GM20431 (cell line): Measurements from ENCODE around the gene MAML2.

Source experiments
- in situ Hi-C: fragments of 300-500 bp; cut with MseI, MboI; formaldehyde crosslinking; loops from one replicate; pipeline ENCODE4 v1.15.0; 2020; ENCODE audit warnings: low sequenced_read_pairs; ENCODE audit not compliant: unreplicated experiment

Gene MAML2

DNA sequence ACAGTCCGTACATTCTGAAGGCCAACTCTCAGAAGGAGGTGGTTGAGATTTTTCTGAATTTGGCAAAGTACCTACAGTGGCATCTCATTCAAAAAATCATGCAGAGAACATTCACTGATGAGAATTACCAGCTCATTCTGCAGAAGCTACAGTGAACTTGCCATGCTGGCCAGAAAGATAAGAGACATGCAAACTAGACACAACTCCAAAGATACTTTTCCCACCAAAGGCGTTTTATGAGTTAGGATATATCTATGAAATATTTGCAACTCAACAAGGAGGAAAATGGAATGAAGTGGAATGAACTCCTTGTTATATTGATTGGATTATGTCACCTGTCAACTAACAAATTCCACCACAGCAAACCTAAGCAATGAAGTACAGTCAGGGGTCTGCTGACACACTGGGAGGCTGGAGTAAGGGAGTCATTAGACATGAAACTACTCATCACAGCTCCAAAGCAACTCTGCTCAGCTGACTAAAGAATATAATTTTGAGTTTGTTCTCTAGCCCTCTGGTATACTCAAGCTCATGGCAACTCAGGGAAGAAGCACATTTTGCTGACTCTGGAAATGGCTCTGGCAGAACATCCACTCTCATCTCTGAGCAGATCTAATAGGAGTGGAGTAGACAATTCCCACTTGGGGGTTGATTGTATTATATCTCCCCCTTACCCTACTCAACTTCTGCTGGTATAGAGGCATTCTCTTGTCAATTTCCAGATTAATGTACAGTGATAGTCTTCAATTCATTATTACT, 22.9 kb downstream of the MAML2 start:
- in situ Hi-C loops, result no loop called here

DNA sequence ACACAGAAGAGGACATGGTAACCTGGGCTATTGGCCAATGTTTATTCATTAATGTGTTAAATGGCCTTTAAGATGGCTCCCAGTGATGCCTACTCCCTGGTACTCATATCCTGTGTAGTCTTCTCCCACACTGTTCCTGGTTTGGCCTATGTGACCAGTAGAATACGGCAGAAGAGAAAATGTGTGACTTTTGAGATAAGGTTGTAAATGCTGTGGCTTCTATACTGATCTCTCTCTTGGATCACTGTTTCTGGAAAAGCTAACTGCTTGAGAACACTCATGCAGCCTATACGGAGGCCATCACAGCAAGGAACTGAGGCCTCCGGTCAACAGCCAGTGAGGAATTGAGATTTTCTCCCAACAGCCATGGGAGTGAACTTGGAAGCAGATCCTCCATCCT, 24.1 kb downstream of the MAML2 start:
- in situ Hi-C loops, result no loop called here

DNA sequence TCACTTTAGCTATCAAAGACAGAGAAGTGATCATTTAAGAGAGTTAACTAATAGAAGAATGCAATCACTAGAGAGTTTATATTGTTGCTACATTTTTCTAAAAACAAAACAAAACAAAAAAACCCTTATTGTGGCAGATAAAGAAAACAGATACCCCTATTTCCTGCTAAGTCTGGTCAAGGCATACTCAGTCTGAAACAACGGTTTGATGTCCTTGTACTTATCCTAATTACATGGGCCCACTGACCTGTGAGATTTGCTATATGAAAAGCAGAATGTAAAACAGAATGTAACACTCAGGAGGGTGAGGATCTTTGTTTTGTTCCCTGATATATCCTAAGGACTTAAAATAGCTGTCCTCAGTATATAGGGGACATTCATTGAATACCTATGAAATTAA, 24.6 kb downstream of the MAML2 start:
- in situ Hi-C loops, result no loop called here

DNA sequence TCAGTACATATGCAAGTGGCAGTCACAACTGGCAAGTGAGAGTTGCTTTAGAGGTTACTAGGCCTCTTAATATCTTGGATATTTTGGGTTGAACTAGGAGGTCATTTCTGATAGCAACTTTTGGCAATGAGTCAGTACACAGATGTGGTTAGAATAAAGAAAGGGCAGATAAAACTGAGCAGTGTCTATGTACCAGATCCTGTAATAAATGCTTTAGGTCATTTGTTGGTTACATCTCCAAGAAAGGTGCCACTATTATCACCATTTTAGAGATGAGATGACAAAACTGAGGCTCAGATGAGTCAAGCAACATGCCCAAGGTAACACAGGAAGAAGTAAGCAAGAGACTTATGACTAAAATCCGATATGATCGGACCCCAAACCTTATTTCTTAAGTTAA, 25.0 kb downstream of the MAML2 start:
- in situ Hi-C loops, result no loop called here

DNA sequence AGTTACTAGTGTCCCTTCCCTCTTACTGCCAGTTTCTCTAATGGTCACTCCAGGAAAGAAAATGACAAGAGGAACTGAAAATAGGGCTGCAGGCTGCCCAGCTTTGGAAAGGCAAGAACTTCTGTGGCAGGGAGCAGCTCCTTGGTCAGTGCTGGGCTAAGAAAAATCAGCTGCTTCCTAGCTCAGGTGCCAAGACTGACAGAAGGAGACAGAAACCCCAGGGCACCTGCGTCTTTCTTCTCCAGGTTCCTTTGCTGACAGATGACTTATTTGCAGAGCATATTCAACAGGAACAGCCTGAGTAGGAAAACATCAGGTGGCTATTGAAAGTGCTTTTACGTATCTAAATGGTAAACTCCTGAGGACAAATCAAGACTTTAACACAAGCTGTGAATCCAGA, 25.4 kb downstream of the MAML2 start:
- in situ Hi-C loops, result no loop called here

DNA sequence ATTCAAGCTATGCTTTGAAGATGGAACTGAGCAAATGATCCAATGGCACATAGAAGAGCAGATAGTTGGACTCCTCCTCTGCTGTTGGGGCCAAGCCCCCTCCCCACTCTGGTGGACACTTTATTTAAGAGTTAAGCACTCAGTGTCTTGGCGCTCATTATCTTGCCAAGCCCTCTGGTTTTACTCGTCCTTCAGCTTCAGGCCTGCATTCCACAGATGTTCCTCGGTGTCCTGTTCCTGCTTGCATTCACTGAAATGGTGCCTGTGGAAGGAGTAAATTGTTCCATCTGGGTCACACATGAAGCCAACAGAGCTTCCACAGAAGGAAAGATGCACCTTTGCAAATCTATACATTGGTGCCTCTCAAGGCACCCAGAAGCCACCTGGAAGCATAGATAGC, 26.1 kb downstream of the MAML2 start:
- in situ Hi-C loops, result no loop called here

DNA sequence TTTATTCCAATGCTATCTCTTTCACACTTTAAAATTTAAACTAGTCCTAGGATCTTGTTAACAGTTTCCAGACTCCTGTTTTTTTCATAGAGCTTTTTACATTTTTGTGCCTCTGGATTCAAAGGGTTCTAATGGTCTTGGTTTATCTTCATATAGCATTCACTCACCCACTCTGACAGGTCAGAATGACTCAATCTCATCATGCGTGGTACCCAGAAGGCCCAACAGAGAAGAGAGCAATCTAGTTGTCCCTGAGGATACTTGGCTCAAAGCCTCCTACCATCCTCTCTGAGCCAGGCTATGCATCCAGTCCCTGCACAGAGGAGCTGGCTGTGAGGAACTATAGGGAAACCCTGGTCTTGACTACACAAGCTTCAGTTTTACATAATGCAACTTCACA, 27.5 kb downstream of the MAML2 start:
- in situ Hi-C loops, result no loop called here

DNA sequence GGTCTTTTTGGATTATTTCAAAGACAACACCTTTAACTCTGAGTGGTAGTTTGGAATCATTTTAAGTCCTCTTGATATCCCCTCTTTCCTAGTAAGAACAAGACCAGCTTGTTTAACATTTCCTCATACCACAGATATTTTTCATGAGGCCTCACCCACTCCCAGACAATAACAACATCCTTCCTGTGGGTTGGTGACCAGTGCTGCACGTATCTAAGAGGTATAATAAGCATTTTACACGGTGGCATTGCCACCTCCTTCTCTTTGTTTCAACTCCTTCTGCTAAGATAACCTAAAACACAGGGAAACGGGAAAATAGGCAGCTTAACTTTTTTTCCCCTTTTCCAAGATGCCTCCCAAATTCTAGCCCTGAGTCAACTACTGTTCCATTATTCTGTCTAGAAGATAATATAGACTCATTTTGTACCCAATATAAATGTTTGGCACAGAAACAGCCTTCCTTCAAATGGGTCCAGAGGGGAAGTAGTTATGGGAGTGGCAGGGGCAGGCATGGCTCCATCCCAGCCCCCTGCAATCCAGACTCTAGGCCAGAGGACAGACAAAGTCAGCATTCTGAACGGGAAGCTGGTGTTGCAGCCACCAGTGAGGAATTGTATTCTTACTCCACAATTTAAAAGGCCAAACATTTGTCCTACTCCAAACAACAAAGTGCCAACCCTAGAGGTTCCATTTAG, 28.5 kb downstream of the MAML2 start:
- in situ Hi-C loops, result no loop called here

DNA sequence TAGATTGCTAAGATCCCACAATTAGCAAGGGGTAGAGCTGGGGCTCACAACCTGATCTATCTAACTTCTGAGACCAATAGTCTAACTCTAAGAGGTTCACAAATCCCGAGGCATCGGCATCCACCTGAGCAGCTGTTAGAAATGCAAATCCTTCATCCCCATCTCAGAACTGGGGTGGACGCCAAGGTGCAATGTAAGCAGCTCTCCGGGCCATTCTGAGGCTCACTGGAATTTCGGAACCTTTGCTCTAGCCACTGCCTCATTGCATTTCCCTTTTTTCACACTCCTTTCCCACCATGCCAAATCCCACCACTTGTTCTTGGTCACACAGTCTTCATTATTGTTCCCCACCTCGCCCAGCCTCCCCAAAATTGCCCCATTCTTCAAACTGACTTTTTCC, 29.8 kb downstream of the MAML2 start:
- in situ Hi-C loops, result no loop called here

DNA sequence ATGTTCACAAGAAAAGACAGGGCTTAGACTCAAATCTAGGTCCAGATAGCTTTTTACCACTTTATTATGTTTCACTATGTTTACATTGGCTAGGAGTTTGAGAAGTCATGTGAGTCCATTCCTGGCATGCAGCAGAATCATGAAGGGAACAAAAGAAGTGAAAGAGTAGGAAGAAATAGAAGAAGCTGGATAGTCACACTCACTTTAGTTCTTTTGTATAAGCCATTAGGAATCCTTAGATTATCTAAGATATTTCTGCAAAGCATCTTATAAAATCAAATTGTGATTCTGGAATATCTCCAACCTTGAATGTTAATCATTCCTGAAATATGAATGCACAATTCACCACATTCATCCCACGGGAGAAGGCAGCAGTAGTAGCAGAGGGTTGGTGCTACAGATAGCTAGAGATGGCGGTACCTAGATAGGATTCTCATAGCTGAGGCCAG, 31.9 kb downstream of the MAML2 start:
- in situ Hi-C loops, result no loop called here

DNA sequence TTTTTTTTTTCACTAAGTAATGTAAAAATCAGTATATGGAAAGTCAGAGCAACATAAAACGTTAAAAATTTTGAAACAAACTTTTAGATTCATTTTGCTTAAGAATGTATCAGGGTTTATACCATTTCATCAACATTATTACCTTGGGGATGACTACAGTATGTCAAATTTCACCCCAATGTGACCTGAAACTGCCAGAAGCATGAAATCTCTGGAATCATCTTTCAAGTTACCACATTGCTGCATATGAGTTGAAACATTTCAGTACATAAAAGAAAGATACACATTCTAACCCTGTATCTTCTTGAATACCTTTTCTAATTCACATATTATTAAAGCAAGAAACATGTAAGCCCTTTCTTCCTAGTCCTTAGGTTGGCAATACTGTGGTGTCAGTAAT, 32.8 kb downstream of the MAML2 start:
- in situ Hi-C loops, result no loop called here

DNA sequence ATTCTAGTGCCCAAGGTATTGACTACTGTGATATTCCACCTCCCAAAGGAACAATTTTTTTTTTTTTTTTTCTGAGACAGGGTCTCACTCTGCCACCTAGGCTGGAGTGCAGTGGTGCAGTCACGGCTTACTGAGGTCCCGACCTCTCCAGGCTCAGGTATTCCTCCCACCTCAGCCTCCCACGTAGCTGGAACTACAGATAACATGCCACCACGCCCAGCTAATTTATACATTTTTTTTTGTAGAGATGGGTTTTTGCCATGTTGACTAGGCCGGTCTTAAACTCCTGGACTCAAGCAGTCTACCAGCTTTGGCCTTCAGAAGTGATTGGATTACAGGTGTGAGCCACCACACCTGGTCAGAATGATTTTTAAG, 33.4 kb downstream of the MAML2 start:
- in situ Hi-C loops, result no loop called here

DNA sequence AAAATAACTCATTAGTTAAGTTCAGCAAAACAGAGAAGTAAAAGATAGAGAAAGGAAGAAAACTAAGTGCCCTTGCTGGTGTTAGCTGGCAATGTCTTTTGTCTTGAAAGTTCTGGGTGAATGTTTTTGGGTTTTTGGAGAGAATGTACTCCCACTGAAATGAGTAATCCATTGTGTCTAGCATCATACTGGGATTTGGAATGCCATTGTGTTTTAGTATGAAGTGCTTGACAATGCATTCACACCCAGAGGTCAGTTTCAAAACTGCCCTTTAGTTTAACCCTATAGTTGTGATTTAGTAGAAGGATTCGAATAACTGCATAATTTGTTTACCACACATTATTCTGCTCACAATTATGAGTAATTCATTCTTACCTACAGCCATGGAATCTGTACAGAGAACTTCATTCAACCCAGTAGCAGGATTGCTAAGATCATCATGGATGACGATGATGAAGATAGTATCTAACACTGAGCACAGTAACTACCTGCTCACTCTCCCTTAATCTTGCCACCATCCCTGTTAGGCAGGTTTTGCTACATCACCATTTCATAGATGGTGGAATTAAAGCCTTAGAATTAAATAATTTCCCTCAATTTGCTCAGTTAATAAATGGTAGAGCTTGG, 33.9 kb downstream of the MAML2 start:
- in situ Hi-C loops, result no loop called here

DNA sequence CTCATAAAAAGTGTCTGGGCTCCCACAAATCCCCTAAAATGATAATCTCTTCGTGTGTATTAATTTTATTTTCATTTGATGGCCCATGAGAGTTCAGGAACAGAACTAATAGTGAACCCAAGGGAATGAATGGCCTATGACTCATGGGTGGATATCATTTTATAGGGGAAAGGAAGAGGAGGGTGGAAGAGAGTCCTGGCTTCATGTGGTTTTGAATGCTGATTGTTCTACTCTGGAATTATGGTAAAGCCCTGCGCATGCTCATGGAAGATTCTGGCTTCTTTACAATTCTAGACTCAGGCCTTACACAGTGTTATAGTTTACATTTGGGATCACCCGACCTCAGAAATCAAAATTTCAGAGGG, 35.2 kb downstream of the MAML2 start:
- in situ Hi-C loops, result no loop called here

DNA sequence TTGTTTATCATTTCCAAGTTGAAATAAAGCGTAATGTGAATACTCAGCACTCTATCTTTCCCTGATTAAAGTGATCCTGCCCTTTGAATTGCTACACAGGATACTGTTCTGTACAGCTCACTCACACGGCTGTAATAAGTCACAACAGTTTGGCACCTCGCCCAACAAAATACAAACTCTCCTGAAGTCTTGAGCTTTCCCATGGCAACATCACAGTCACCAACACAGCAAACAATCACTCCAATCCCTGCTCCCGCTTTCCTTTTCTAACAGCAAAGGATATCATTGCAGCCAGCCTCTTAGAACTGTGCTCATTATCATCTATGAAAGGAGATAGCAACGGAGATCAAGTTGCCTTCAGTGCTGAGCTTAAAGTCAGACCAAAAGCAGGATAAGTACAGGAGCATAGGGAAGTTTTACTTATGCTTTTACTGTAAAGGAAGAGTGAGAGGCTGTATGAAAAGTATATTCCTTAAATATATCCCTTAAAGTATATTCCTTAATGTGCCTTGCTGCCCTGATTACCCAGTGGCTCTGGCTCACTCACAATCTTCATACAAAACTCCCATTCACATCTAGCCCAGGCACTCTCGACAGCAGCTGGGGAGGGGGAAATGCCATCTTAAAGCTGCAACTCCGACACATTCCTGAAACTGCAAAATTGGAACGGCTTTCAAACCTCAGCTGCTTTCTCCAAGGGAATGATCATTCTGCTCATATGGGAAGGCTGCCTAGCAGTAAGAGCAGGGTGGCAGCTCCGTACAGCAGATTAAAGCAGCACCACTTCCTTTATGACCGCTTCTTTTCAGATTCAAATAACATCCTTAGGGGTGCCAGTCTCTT, 35.8 kb downstream of the MAML2 start:
- in situ Hi-C loops, result no loop called here

DNA sequence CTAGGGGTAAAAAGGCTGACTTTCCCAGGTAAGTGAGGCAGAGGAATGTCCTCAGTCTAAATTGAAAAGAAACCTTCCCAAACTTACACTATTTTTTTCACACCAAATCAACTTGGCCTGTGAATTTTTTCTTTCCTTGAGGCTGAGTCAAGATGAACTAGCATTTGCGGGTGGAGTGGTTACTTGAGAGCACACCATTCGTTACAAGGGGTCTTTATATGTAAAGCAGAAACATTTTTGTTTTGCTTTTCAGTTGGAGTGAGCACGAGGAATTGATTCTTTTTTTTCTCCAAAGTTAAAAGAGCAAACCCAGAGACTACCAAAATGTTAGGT, 36.4 kb downstream of the MAML2 start:
- in situ Hi-C loops, result no loop called here

DNA sequence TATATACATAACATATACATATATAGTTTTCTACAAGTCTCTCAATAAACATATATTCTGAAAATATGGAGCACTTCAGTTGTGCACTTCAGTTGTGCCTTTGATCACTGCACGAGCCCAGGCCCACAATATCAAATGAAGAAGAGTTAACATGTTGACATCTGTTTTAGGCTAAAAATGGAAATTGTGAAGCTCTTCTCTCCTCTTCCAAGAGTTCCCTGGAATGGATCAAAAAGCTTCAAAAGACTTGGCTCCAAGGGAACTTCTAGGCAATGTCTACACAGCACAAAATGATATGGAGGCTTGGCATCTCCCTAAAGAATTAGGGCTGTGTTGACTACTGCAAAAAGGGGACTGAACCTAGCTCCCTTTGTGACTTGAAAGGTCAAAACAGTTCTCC, 36.9 kb downstream of the MAML2 start:
- in situ Hi-C loops, result no loop called here

DNA sequence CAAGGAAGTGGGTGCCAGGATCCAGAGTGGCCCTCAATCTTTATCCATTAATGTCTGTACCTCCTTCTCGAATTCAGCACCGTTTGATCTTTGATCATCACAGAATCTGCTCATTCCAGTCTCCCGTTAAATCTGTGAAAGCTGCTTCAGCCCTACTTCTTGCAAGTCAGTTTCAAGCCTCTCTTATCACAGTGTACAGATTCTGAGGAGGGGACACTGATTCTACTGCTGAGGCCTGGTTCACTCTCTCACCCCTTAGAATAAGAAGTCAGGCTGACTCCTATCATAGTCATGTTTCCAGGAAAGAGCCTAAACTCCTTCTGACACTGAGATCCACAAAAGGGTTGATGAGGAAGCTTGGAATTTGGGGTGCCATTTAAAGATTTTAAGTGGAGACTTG, 39.0 kb downstream of the MAML2 start:
- in situ Hi-C loops, result no loop called here

DNA sequence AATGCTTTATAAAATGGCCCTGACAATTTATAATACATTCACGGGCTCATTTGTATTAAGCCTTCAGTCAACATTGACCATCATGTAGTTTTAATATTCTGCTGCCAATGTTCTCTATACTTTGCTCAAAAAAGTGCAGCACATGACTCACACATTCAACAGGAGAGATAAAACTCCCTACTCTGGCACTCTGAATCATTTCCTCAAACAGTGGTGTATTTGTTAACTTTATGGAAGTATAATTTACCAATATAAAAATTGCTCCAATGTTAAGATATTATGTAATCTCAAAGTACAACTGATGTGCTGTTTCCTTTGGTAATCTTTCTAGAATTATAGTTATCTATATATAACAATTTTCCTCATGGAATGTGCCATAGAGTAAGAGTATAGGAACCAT, 39.9 kb downstream of the MAML2 start:
- in situ Hi-C loops, result no loop called here

DNA sequence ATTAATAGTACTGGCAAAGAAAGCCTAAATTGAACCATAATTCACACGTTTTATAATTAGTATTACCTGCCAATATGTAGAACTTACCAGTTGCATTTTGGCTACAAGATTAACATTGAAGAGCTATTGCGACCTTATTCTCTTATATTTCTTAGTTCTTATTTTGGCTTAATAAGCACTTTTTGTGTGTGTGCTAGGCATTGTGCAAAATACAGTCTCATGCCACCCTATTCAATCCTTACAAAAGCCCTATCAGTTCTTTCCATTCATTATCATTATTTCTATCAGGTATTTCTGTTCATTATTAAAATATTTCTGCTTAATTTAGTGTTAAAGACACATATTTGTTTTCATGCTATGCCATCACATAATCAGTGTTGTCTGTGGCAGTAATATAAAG, 41.2 kb downstream of the MAML2 start:
- in situ Hi-C loops, result no loop called here
